ENCODE data around the gene PSMD2.

DNA sequence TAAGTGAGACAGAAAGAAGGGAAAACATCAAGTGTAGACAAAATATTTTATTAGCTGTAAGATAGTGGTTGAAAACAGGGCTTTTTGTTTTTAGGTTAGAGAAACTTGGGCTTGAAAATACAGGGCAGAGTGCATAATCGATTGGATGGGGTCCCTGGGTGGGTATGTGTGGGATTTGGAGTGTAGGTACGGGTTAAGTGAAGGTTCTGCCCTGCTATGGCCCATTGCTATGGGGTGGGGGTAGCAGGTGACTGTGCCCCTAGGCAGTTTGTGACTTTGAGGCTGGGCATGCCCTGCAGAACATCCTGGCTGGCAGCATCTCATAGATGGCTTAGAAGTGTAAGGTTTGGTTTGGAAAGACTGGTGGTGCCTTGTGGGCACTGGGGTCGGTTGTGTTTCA lies 34.7 kb downstream of the PSMD2 start:
- TF ChIP-seq, protein P1, sequence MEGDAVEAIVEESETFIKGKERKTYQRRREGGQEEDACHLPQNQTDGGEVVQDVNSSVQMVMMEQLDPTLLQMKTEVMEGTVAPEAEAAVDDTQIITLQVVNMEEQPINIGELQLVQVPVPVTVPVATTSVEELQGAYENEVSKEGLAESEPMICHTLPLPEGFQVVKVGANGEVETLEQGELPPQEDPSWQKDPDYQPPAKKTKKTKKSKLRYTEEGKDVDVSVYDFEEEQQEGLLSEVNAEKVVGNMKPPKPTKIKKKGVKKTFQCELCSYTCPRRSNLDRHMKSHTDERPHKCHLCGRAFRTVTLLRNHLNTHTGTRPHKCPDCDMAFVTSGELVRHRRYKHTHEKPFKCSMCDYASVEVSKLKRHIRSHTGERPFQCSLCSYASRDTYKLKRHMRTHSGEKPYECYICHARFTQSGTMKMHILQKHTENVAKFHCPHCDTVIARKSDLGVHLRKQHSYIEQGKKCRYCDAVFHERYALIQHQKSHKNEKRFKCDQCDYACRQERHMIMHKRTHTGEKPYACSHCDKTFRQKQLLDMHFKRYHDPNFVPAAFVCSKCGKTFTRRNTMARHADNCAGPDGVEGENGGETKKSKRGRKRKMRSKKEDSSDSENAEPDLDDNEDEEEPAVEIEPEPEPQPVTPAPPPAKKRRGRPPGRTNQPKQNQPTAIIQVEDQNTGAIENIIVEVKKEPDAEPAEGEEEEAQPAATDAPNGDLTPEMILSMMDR (conservative IDR thresholded peaks at IDR 0.05; ENCODE audit: low read depth, low read length), result no peak
- TF ChIP-seq EZH2 (IDR thresholded peaks at IDR 0.05; ENCODE audit: borderline replicate concordance, low read depth, low read length, poor library complexity, severe bottlenecking), result no peak
